SK-N-SH treated with all-trans-retinoic acid at 6 μM for 48 hours (cell line): Measurements from ENCODE around the gene USP12.

Source experiments
- ATAC-seq: fragments of 200-7000 bp; cut with Tn5 transposase; 3 replicates; pipeline ENCODE4 v1.9.1; 2020; ENCODE audit warnings: mild to moderate bottlenecking, moderate library complexity
- ARNTL ChIP-seq: fragments of 450-650 bp; formaldehyde crosslinking; IDR thresholded peaks from 2 replicates; pipeline ENCODE4 v1.5.0; 2020; ENCODE audit warnings: low read depth, mild to moderate bottlenecking, moderate library complexity, borderline replicate concordance
- BACH2 ChIP-seq: fragments of 250-450 bp; sonication (Bioruptor Pico); IDR thresholded peaks from 2 replicates; pipeline ENCODE4 v1.9.0; 2021; ENCODE audit warnings: mild to moderate bottlenecking, borderline replicate concordance
- CSRNP3 ChIP-seq: fragments of 250-450 bp; sonication (Bioruptor Pico); IDR thresholded peaks from 2 replicates; pipeline ENCODE4 v1.5.1; 2021; ENCODE audit warnings: mild to moderate bottlenecking, moderate library complexity
- ESRRG ChIP-seq: fragments of 250-450 bp; sonication (Bioruptor Pico); IDR thresholded peaks from 2 replicates; pipeline ENCODE4 v1.6.1; 2021; ENCODE audit warnings: mild to moderate bottlenecking
- GLIS3 ChIP-seq: fragments of 250-450 bp; sonication (Bioruptor Pico); IDR thresholded peaks from 2 replicates; pipeline ENCODE4 v1.5.0; 2020; ENCODE audit warnings: mild to moderate bottlenecking, moderate library complexity
- ISL1 ChIP-seq: fragments of 250-450 bp; sonication (Bioruptor Pico); IDR thresholded peaks from 2 replicates; pipeline ENCODE4 v2.1.2; 2022; ENCODE audit warnings: mild to moderate bottlenecking, moderate library complexity
- POU6F1 ChIP-seq: fragments of 250-450 bp; sonication (Bioruptor Pico); IDR thresholded peaks from 2 replicates; pipeline ENCODE4 v1.8.0; 2021; ENCODE audit warnings: low read depth, mild to moderate bottlenecking, moderate library complexity, borderline replicate concordance
- PPARA ChIP-seq: fragments of 250-450 bp; sonication (Bioruptor Pico); IDR thresholded peaks from 2 replicates; pipeline ENCODE4 v1.5.0; 2020; ENCODE audit warnings: mild to moderate bottlenecking, borderline replicate concordance
- RARB ChIP-seq: fragments of 250-450 bp; sonication (Bioruptor Pico); IDR thresholded peaks from 2 replicates; pipeline ENCODE4 v1.8.0; 2021; ENCODE audit warnings: mild to moderate bottlenecking, moderate library complexity
- SNAI2 ChIP-seq: fragments of 250-450 bp; sonication (Bioruptor Pico); IDR thresholded peaks from 2 replicates; pipeline ENCODE4 v1.5.0; 2020; ENCODE audit warnings: mild to moderate bottlenecking, moderate library complexity
- TCF4 ChIP-seq: fragments of 250-450 bp; sonication (Bioruptor Pico); IDR thresholded peaks from 2 replicates; pipeline ENCODE4 v1.8.0; 2021; ENCODE audit warnings: mild to moderate bottlenecking, moderate library complexity, borderline replicate concordance
- TSHZ2 ChIP-seq: fragments of 250-450 bp; sonication (Bioruptor Pico); IDR thresholded peaks from 2 replicates; pipeline ENCODE4 v1.5.0; 2020; ENCODE audit warnings: mild to moderate bottlenecking, moderate library complexity
- ZC3H10 ChIP-seq: fragments of 250-450 bp; sonication (Bioruptor Pico); IDR thresholded peaks from 2 replicates; pipeline ENCODE4 v1.5.1; 2021; ENCODE audit warnings: mild to moderate bottlenecking, moderate library complexity
- ZFP30 ChIP-seq: fragments of 450-650 bp; formaldehyde crosslinking; IDR thresholded peaks from 2 replicates; pipeline ENCODE4 v1.5.0; 2022; ENCODE audit warnings: mild to moderate bottlenecking, moderate library complexity
- ZNF8 ChIP-seq: fragments of 450-650 bp; formaldehyde crosslinking; IDR thresholded peaks from 2 replicates; pipeline ENCODE4 v1.5.0; 2020; ENCODE audit warnings: mild to moderate bottlenecking, moderate library complexity
- TF ChIP-seq, protein P1 (sequence below): fragments of 250-450 bp; sonication (Bioruptor Pico); IDR thresholded peaks from 2 replicates; pipeline ENCODE4 v1.8.0; 2020; ENCODE audit warnings: mild to moderate bottlenecking, moderate library complexity, borderline replicate concordance
- TF ChIP-seq, protein P2 (sequence below): fragments of 250-450 bp; sonication (Bioruptor Pico); IDR thresholded peaks from 2 replicates; pipeline ENCODE4 v1.5.1; 2020; ENCODE audit warnings: low read depth, mild to moderate bottlenecking, moderate library complexity

The USP12 gene

DNA sequence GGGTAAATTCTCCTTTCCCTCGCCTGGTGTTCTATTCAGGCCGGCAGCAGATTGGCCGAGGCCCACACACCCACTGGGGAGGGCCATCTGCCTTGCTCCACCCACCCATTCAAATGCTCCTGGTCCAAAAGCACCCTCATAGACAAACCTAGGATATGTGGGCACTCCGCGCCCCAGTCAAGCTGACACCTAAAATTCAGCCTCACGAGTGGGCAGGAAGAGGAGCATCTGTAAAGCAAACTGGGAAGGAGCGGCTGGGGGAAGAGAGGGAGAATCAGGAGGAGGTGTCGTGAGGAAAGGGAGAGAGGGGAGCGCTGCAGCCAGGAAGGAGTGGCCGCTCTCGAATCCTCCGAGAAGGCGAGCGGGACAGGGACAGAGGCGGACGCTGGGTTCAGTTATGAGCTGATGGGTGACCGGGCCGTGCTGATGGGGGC, 136.9 kb downstream of the USP12 start:
- no peak for TF ChIP-seq GLIS3 (CRISPR knock-in tag)
- TF ChIP-seq ISL1 (CRISPR knock-in tag), result no peak
- no peak for TF ChIP-seq TSHZ2 (CRISPR knock-in tag)
- no peak for TF ChIP-seq POU6F1 (CRISPR knock-in tag)
- no peak for TF ChIP-seq ZC3H10
- no peak for TF ChIP-seq ESRRG (CRISPR knock-in tag)
- no peak for TF ChIP-seq PPARA (CRISPR knock-in tag)
- TF ChIP-seq BACH2, result no peak
- no peak for TF ChIP-seq ZNF8 (CRISPR knock-in tag)
- TF ChIP-seq SNAI2 (CRISPR knock-in tag), result no peak
- TF ChIP-seq ZFP30 (CRISPR knock-in tag), result no peak
- TF ChIP-seq, protein P1, sequence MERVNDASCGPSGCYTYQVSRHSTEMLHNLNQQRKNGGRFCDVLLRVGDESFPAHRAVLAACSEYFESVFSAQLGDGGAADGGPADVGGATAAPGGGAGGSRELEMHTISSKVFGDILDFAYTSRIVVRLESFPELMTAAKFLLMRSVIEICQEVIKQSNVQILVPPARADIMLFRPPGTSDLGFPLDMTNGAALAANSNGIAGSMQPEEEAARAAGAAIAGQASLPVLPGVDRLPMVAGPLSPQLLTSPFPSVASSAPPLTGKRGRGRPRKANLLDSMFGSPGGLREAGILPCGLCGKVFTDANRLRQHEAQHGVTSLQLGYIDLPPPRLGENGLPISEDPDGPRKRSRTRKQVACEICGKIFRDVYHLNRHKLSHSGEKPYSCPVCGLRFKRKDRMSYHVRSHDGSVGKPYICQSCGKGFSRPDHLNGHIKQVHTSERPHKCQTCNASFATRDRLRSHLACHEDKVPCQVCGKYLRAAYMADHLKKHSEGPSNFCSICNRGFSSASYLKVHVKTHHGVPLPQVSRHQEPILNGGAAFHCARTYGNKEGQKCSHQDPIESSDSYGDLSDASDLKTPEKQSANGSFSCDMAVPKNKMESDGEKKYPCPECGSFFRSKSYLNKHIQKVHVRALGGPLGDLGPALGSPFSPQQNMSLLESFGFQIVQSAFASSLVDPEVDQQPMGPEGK (CRISPR knock-in tag), result no peak
- TF ChIP-seq, protein P2, sequence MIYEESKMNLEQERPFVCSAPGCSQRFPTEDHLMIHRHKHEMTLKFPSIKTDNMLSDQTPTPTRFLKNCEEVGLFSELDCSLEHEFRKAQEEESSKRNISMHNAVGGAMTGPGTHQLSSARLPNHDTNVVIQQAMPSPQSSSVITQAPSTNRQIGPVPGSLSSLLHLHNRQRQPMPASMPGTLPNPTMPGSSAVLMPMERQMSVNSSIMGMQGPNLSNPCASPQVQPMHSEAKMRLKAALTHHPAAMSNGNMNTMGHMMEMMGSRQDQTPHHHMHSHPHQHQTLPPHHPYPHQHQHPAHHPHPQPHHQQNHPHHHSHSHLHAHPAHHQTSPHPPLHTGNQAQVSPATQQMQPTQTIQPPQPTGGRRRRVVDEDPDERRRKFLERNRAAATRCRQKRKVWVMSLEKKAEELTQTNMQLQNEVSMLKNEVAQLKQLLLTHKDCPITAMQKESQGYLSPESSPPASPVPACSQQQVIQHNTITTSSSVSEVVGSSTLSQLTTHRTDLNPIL (CRISPR knock-in tag), result no peak
- no peak for TF ChIP-seq TCF4 (CRISPR knock-in tag)
- TF ChIP-seq, all 23 proteins: peak for 0
- ATAC-seq, result no peak

DNA sequence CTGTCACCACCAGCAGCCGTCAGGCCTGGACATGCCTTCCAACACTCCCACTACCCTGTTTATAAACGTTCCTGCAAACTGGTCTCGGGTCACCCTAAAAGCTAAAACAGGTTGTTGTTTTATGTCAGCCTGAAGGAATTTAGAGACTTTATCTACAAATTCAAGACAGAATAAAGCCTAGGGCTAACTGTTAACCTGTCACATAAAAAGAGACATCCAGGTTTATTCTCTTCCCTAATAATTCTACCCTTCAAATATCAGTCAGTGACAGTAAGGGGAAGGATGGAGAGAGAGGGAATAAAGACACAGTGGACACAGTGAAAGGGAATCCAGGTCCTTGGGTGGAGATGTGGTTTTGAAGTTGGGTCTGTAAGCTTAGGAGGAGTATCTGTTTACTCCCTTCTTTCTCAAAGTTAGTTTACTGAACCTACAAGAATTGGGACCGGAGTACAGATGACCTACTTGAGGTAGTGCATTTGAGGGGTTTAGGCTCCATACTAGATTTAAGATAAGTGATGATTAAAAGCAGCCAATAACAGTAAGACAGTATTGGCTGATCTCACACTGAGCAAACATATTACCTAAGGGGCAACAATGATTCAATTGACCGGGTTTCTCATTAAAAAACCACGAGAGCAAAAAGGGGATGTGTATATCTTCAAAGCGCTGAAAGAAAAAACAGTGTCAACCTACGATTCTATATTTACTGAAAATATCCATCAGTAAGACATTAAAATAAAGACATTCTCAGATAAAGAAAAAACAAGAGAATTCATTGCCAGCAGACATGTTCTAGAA, 142.7 kb downstream of the USP12 start:
- ATAC-seq, result no peak
- TF ChIP-seq ESRRG (CRISPR knock-in tag), result no peak
- TF ChIP-seq RARB (CRISPR knock-in tag), result no peak
- no peak for TF ChIP-seq GLIS3 (CRISPR knock-in tag)
- TF ChIP-seq, protein P1 (CRISPR knock-in tag), result no peak
- no peak for TF ChIP-seq ISL1 (CRISPR knock-in tag)
- TF ChIP-seq SNAI2 (CRISPR knock-in tag), result no peak
- TF ChIP-seq PPARA (CRISPR knock-in tag), result no peak
- TF ChIP-seq ARNTL (CRISPR knock-in tag), result no peak
- TF ChIP-seq TCF4 (CRISPR knock-in tag), result no peak
- no peak for TF ChIP-seq CSRNP3 (CRISPR knock-in tag)
